Gastroesophageal sphincter (tissue), 3 donors: Measurements from ENCODE around the gene PTPN3.

ENCODE experiments used
- CTCF ChIP-seq, 4 experiments: fragments of 200-600 bp in 2 of 4; fragments of 450-650 bp in 2 of 4; sonication (generic) in 1 of 4; IDR thresholded peaks; one replicate each; pipeline ENCODE4 v1.5.1; 2017 to 2019; ENCODE audit warnings: antibody characterized with exemption in 4 of 4, mild to moderate bottlenecking in 2 of 4, moderate library complexity in 2 of 4
- EP300 ChIP-seq: sonication (generic); formaldehyde crosslinking; IDR thresholded peaks from one replicate; pipeline ENCODE4 v1.6.1; 2017; ENCODE audit warnings: antibody characterized with exemption, mild to moderate bottlenecking
- POLR2A ChIP-seq, 2 donors: fragments of 450-650 bp; IDR thresholded peaks; one replicate each; pipeline ENCODE4 v1.6.1; 2017; ENCODE audit warnings: antibody characterized with exemption in 2 of 2, mild to moderate bottlenecking in 2 of 2, moderate library complexity in 1 of 2

DNA sequence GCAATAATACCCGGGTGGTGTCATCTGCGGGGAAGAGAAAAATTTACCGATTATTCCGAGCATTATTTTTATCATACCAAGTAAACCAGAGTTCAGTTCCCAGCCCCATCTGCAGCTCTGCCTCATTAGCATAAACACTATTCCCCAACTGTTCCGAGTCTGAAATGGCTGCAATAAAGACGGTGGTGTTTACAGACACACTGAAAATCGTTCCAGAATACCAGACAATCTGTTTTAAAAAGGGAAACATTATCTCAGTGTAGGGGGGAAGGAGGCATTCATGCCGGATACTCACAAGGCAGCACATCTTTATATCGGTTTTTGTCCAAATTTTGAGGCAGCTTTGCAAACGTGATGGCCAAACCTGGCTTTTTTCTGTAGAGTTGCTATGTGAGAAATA, 106.9 kb downstream of the PTPN3 start:
- TF ChIP-seq CTCF (IDR thresholded peaks at IDR 0.05) (no peak), EP300 (no peak), POLR2A (IDR thresholded peaks at IDR 0.05) (no peak)
